GM10266 (cell line): Measurements from ENCODE around the gene C3orf85.

Experiments
- DNase-seq: peaks from one replicate; pipeline ENCODE4 v3.0.0; 2012; ENCODE audit errors: extremely low spot score
- TF ChIP-seq, protein P1 (sequence below): IDR thresholded peaks from 2 replicates; pipeline ENCODE4 v1.5.1; 2012; ENCODE audit warnings: mild to moderate bottlenecking, low read depth; ENCODE audit not compliant: control insufficient read depth, insufficient read depth; ENCODE audit errors: missing control alignments

C3orf85 gene

GRCh38 chr3:109112946-109113760 is 23.4 kb upstream of the C3orf85 start:
- TF ChIP-seq, protein P1, sequence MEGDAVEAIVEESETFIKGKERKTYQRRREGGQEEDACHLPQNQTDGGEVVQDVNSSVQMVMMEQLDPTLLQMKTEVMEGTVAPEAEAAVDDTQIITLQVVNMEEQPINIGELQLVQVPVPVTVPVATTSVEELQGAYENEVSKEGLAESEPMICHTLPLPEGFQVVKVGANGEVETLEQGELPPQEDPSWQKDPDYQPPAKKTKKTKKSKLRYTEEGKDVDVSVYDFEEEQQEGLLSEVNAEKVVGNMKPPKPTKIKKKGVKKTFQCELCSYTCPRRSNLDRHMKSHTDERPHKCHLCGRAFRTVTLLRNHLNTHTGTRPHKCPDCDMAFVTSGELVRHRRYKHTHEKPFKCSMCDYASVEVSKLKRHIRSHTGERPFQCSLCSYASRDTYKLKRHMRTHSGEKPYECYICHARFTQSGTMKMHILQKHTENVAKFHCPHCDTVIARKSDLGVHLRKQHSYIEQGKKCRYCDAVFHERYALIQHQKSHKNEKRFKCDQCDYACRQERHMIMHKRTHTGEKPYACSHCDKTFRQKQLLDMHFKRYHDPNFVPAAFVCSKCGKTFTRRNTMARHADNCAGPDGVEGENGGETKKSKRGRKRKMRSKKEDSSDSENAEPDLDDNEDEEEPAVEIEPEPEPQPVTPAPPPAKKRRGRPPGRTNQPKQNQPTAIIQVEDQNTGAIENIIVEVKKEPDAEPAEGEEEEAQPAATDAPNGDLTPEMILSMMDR, result no peak
- DNase-seq, result no peak

DNA sequence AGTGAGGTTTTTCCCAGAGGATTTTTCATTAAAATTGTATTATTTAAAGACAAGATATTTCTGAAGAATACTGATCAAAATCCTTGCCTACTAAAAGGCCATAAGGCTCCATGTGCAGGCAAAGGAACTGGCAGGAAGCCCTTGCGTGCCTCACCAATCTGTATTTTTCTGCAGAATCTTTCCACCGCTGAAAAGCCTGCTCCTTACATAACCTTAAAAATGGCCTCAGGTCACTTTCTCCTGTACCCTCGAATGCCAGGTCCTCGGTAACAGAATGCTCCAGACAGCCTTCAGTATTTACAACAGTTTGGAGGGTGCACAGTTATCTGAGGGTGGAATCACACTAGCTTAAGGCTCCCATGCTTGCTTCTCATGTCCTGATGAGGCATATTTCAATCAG is 21.8 kb upstream of the C3orf85 start:
- TF ChIP-seq, protein P1, result no peak
- DNase-seq, result no peak

GRCh38 chr3:109115451-109115850 is 21.1 kb upstream of the C3orf85 start:
- TF ChIP-seq, protein P1, result no peak
- no peak for DNase-seq

- TF ChIP-seq, protein P1, result no peak
Observed at GRCh38 chr3:109116031-109116430, 20.5 kb upstream of the C3orf85 start.

GRCh38 chr3:109117939-109118338 is 18.6 kb upstream of the C3orf85 start, which contains the start of gene MORC1:
TSS of gene MORC1 (minus strand) at chr3:109118134. CDS start at chr3:109118059, 75 bp downstream.
- TF ChIP-seq, protein P1, result no peak
- no peak for DNase-seq

More at GRCh38 chr3:109116031-109116430, 20.5 kb upstream of the C3orf85 start:
- DNase-seq, result no peak

GRCh38 chr3:109118584-109118983 is 17.9 kb upstream of the C3orf85 start:
- TF ChIP-seq, protein P1, result no peak

DNA sequence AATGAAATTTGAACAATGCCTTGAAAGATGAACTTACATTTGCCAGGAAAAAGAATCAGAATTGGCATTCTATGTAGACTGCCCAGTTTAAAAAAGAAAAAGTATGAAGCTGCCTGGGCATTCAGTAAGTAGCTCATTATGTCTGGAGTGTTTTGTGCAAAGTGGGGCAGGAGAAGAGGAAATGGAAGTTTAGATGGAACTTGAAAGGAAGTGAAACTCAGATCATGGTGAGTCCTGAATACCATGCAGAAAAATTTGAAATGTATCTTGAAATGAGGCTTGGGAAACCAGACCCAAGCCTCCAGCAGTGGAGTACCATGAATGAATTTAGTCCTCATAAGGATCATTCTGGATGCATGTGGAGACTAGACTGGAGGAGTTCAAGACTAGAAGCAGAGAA is 13.8 kb upstream of the C3orf85 start:
- TF ChIP-seq, protein P1, result no peak

More at GRCh38 chr3:109118584-109118983, 17.9 kb upstream of the C3orf85 start:
- no peak for DNase-seq

More for the DNA sequence above, 13.8 kb upstream of the C3orf85 start:
- DNase-seq, result no peak
